Measurements from ENCODE around the gene S1PR3.

Gene S1PR3

DNA sequence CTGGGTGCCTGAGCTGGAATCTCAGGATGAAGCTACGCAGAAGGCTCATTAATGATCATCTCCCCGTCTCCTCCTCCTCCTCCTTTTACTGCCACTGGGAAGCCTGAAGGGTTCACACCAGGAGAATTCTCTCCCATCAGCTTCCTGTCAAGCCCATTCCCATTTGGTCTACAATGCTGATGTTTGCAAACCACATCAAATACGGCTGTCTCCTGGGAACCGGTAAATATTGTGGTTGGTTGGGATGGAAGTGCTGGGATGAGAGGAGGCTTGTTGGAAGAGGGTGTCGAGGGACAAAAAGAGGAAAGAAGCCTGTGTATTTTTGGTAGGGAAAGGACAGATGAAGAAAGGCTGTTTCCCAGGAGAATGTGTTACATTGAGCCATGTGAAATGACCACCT, 13.2 kb upstream of the S1PR3 start:
- Mint-ChIP-seq H3K4me1 (ENCODE audit: low read depth) (peaks cover 16% of the 10 kb centered on the region), H3K27ac (no peak overlapping the region), H3K4me3 (no peak overlapping the region), H3K27me3 (peaks cover 14% of the 10 kb centered on the region), H3K9me3 (no peaks in the 10 kb centered on the region), H3K36me3 (ENCODE audit: low read depth) (no peaks in the 10 kb centered on the region)

DNA sequence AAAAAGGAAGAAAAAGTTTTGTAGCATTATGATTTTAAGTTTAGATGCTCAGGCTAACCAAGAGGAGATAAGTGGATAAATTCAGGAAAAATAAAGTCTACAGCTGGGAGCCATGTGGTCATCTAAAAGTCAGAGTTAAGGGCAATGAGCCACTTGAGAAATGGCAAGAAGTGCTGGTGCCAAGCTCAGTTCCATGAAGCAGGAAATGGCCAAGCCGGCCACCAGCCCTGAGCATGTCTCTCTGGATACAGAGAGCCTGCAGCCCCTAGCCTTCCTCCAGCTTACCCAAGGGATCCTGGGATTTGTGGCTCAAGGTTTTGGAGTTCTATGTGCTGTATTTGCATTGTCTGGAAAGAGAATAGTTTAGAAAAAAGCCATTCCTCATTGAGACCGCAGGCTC, 12.2 kb upstream of the S1PR3 start:
- no peaks in the 10 kb centered on the region for H3K9me3 Mint-ChIP-seq
- H3K4me1 Mint-ChIP-seq (ENCODE audit: low read depth): peaks cover 16% of the 10 kb centered on the region
- H3K27ac Mint-ChIP-seq: no peak overlapping the region
- no peaks in the 10 kb centered on the region for H3K36me3 Mint-ChIP-seq (ENCODE audit: low read depth)
- H3K27me3 Mint-ChIP-seq: peaks cover 14% of the 10 kb centered on the region
- no peak overlapping the region for H3K4me3 Mint-ChIP-seq

- no peak overlapping the region for H3K4me3 Mint-ChIP-seq
- H3K9me3 Mint-ChIP-seq: no peaks in the 10 kb centered on the region
- peaks cover 16% of the 10 kb centered on the region for H3K4me1 Mint-ChIP-seq (ENCODE audit: low read depth)
- H3K36me3 Mint-ChIP-seq (ENCODE audit: low read depth): no peaks in the 10 kb centered on the region
- no peak overlapping the region for H3K27ac Mint-ChIP-seq
- peaks cover 15% of the 10 kb centered on the region for H3K27me3 Mint-ChIP-seq
Measured at GRCh38 chr9:88979791-88980190, 11.5 kb upstream of the S1PR3 start.

GRCh38 chr9:88980740-88981203, 10.5 kb upstream of the S1PR3 start:
- H3K4me1 Mint-ChIP-seq (ENCODE audit: low read depth): peaks cover 16% of the 10 kb centered on the region
- peaks cover 19% of the 10 kb centered on the region for H3K27me3 Mint-ChIP-seq
- H3K36me3 Mint-ChIP-seq (ENCODE audit: low read depth): no peaks in the 10 kb centered on the region
- H3K27ac Mint-ChIP-seq: no peak overlapping the region
- H3K4me3 Mint-ChIP-seq: no peak overlapping the region
- no peaks in the 10 kb centered on the region for H3K9me3 Mint-ChIP-seq

GRCh38 chr9:88983865-88984542, 7.3 kb upstream of the S1PR3 start:
- Mint-ChIP-seq H3K4me1 (ENCODE audit: low read depth) (peaks cover 12% of the 10 kb centered on the region), H3K4me3 (no peak overlapping the region), H3K27ac (no peak overlapping the region), H3K36me3 (ENCODE audit: low read depth) (no peaks in the 10 kb centered on the region), H3K9me3 (peaks cover 3% of the 10 kb centered on the region), H3K27me3 (peaks cover 8% of the 10 kb centered on the region)

DNA sequence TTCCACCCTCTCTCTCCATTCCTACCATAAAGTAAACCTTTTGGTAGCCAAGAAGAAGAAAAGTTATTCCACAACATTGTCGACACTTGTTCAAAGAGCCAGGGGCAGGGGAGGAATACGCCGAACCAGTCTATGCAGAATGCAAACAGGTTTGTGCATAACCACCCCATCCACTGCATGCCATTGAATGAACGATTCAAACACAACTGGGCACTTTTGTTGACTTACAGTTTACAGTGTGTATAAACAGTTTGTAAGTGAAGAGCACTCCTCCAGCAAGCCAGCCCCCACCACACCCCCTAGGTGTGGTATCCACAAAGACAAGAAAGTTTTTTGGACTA, 6.8 kb upstream of the S1PR3 start:
- Mint-ChIP-seq H3K4me3 (no peak overlapping the region), H3K9me3 (peaks cover 3% of the 10 kb centered on the region), H3K27me3 (peaks cover 12% of the 10 kb centered on the region), H3K36me3 (ENCODE audit: low read depth) (no peaks in the 10 kb centered on the region), H3K4me1 (ENCODE audit: low read depth) (peaks cover 17% of the 10 kb centered on the region), H3K27ac (no peak overlapping the region)

- Mint-ChIP-seq H3K4me1 (ENCODE audit: low read depth) (peaks cover 28% of the 10 kb centered on the region), H3K27me3 (peaks cover 17% of the 10 kb centered on the region), H3K9me3 (peaks cover 3% of the 10 kb centered on the region), H3K4me3 (no peak overlapping the region), H3K27ac (no peak overlapping the region), H3K36me3 (ENCODE audit: low read depth) (no peaks in the 10 kb centered on the region)
Measured at GRCh38 chr9:88985616-88986015, 5.7 kb upstream of the S1PR3 start.

DNA sequence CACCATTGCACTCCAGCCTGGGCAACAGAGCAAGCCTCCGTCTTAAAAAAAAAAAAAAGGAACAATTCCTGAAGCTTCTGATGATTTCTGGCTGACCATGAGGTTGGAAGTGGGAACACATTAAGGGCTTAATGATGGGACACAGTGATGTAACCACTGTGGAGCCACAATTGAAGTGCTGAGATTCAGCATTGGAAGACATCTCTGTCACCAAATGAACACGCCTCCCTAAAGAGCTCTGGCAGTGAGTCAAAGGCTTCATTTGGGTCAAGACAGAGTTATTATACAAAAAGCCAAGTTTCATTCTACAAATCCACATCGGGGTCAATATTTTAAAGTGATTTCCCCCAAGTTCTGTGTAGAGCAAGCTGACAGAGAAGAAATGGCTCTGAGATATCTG, 4.5 kb upstream of the S1PR3 start:
- H3K4me1 Mint-ChIP-seq (ENCODE audit: low read depth): peaks cover 29% of the 10 kb centered on the region
- H3K27me3 Mint-ChIP-seq: peaks cover 18% of the 10 kb centered on the region
- no peak overlapping the region for H3K27ac Mint-ChIP-seq
- H3K36me3 Mint-ChIP-seq (ENCODE audit: low read depth): no peaks in the 10 kb centered on the region
- no peak overlapping the region for H3K4me3 Mint-ChIP-seq
- peaks cover 3% of the 10 kb centered on the region for H3K9me3 Mint-ChIP-seq

DNA sequence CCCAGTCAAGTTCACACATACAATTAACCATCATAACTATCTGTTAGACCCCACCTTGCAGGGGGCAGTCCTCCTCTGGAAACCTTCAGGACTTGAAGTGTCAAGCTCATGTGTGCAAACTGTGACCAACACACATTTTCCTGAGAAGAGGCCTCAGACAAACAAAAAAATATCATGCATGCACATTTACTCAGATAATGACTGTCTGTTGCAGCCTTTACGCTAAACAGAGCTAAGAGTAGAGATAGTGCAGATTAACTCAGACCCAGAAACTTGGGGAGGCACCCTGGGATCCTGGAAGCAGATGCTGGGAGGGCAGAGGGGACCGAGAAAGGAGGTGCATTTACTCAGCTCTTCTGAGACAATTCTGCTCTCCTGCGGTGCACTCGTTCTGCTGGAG, 3.6 kb upstream of the S1PR3 start:
- Mint-ChIP-seq H3K27ac (no peak overlapping the region), H3K4me3 (no peak overlapping the region), H3K36me3 (ENCODE audit: low read depth) (no peaks in the 10 kb centered on the region), H3K9me3 (peaks cover 3% of the 10 kb centered on the region), H3K4me1 (ENCODE audit: low read depth) (peaks cover 35% of the 10 kb centered on the region), H3K27me3 (peaks cover 23% of the 10 kb centered on the region)

DNA sequence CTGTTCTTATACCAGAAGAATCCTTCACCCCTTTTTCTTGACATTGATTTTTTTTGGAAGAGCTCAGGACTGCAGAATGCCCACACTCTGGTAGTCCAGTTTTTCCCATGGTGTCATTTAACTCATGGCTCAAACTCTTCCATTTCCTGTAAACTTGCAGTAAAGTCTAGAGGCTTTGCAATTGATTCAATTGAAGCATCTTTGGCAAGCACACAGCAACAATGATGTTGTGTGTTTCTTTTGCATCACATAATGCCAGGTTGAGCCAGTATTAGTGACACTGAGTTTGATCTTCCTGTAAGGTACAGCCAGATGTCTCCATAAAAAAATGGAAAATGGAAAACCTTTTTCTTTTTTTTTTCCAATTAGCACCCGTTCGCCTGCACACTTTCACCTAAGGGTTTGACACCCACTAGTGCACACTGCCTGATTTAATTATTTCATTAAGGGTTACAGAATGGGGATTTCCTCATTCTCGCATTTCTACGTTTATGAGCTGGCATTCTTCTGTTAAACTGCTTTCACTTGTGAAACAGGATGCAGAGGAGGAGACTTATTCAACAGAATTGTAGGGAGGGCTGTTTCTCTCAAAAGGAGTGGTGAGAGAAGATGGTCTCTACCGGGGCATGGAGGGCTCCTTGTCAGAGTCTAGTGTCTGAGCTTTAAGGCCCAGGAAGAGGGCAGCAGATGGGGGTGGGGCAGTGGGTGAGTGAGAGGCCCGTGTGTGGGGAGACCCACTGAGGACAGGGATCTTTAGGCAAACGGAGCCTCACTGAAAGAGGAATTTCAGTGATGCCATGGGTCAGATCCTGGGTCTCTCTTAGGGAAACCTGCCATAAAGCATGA, 2.2 kb upstream of the S1PR3 start:
- Mint-ChIP-seq H3K36me3 (ENCODE audit: low read depth) (no peaks in the 10 kb centered on the region), H3K9me3 (peaks cover 3% of the 10 kb centered on the region), H3K27me3 (peaks cover 34% of the 10 kb centered on the region), H3K4me1 (ENCODE audit: low read depth) (peaks cover 35% of the 10 kb centered on the region), H3K27ac (peak overlapping the region; percentile 74), H3K4me3 (peak overlapping the region; percentile 62)

DNA sequence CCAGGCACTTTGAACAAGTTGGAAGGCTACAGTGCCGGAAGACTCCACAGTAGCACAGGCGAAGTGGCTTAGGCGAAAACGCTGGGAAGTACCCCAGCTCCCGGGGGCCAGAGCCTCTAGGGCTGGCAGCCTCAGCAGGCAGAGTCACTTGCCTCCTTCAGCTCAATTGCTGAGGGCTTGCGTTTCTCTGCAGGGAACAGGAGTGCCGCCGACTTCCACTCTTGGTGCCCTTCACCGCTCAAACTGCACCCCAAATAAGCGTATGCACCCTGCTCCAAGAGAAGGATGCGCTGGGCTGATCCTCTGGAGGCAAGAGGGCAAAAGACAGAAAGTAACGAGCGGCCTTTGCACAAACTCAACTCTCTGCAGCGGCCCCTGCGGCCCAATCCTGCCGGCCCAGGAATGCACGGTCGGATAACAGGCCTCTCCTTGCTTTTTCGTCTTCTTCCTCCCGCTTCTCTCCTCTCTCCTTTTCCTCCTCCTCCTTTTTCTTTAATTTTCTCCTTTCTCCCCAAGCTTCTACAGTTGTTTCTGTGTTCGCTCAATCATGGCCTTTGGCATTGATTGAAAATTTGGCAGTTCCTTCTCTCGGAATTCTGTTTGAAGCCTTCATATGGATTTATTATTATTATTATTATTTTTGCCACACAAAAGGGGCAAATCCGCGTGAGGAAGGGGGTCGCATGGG, 1.1 kb upstream of the S1PR3 start:
- Mint-ChIP-seq H3K9me3 (peaks cover 3% of the 10 kb centered on the region), H3K27me3 (peaks cover 37% of the 10 kb centered on the region), H3K36me3 (ENCODE audit: low read depth) (no peaks in the 10 kb centered on the region), H3K27ac (no peak overlapping the region), H3K4me3 (no peak overlapping the region), H3K4me1 (ENCODE audit: low read depth) (peaks cover 35% of the 10 kb centered on the region)

GRCh38 chr9:88990729-88991065, 571 bp upstream of the S1PR3 start:
- H3K36me3 Mint-ChIP-seq (ENCODE audit: low read depth): no peaks in the 10 kb centered on the region
- H3K4me1 Mint-ChIP-seq (ENCODE audit: low read depth): peaks cover 35% of the 10 kb centered on the region
- peak overlapping the region; percentile 55 for H3K4me3 Mint-ChIP-seq
- peaks cover 42% of the 10 kb centered on the region for H3K27me3 Mint-ChIP-seq
- H3K27ac Mint-ChIP-seq: no peak overlapping the region
- peaks cover 3% of the 10 kb centered on the region for H3K9me3 Mint-ChIP-seq

DNA sequence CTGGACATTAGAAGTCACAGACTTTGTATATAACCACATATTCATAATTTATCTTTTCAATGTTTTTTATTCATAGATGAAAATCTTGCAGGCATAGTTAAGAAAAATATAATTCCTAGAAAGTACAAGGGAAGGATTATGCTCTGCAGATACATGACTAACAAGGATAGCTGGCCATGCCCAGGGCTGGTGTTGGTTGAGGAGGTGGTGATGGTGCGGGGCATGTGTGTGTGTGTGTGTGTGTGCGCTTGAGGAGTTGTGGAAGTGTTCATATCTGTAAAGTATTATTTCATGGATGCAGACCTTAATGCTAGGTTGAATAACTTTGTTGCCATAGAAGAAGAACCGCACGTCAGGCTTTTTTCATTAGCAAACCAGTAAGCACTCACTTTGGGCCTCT, 1.3 kb downstream of the S1PR3 start:
- peaks cover under 1% of the 10 kb centered on the region for H3K9me3 Mint-ChIP-seq
- H3K27me3 Mint-ChIP-seq: peaks cover 43% of the 10 kb centered on the region
- H3K36me3 Mint-ChIP-seq (ENCODE audit: low read depth): no peaks in the 10 kb centered on the region

GRCh38 chr9:88993327-88993726, 2.1 kb downstream of the S1PR3 start:
- Mint-ChIP-seq H3K4me1 (ENCODE audit: low read depth) (peaks cover 29% of the 10 kb centered on the region), H3K9me3 (no peaks in the 10 kb centered on the region), H3K36me3 (ENCODE audit: low read depth) (no peaks in the 10 kb centered on the region), H3K4me3 (no peak overlapping the region), H3K27ac (no peak overlapping the region), H3K27me3 (peaks cover 43% of the 10 kb centered on the region)

More for the DNA sequence above, 1.3 kb downstream of the S1PR3 start:
- no peak overlapping the region for H3K4me3 Mint-ChIP-seq
- peaks cover 32% of the 10 kb centered on the region for H3K4me1 Mint-ChIP-seq (ENCODE audit: low read depth)
- no peak overlapping the region for H3K27ac Mint-ChIP-seq

GRCh38 chr9:88993871-88994460, 2.7 kb downstream of the S1PR3 start:
- H3K27me3 Mint-ChIP-seq: peaks cover 43% of the 10 kb centered on the region

More at GRCh38 chr9:88993871-88994460, 2.7 kb downstream of the S1PR3 start:
- H3K4me1 Mint-ChIP-seq (ENCODE audit: low read depth): peaks cover 23% of the 10 kb centered on the region
- no peaks in the 10 kb centered on the region for H3K9me3 Mint-ChIP-seq
- no peaks in the 10 kb centered on the region for H3K36me3 Mint-ChIP-seq (ENCODE audit: low read depth)
- no peak overlapping the region for H3K27ac Mint-ChIP-seq
- H3K4me3 Mint-ChIP-seq: no peak overlapping the region
